Measurements from ENCODE around the gene SLC25A48.

- TF ChIP-seq, protein P1, sequence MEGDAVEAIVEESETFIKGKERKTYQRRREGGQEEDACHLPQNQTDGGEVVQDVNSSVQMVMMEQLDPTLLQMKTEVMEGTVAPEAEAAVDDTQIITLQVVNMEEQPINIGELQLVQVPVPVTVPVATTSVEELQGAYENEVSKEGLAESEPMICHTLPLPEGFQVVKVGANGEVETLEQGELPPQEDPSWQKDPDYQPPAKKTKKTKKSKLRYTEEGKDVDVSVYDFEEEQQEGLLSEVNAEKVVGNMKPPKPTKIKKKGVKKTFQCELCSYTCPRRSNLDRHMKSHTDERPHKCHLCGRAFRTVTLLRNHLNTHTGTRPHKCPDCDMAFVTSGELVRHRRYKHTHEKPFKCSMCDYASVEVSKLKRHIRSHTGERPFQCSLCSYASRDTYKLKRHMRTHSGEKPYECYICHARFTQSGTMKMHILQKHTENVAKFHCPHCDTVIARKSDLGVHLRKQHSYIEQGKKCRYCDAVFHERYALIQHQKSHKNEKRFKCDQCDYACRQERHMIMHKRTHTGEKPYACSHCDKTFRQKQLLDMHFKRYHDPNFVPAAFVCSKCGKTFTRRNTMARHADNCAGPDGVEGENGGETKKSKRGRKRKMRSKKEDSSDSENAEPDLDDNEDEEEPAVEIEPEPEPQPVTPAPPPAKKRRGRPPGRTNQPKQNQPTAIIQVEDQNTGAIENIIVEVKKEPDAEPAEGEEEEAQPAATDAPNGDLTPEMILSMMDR (IDR thresholded peaks at IDR 0.05): no peak
- TF ChIP-seq POLR2AphosphoS5 (IDR thresholded peaks at IDR 0.05): no peak
- no peak for TF ChIP-seq POLR2A (IDR thresholded peaks at IDR 0.05)
- no peak for TF ChIP-seq EP300 (IDR thresholded peaks at IDR 0.05)
Observed at GRCh38 chr5:135930029-135930948, 95.8 kb downstream of the SLC25A48 start.
